A549 (cell line): ENCODE measurements around the gene ILDR1. TPM values are rescaled to one million over a fixed set of nuclear protein-coding genes. Genes with fewer than 3 reads are reported as not detected.
"Not testable (repeated sequence)": the region's sequence is repeated elsewhere in the genome, so short reads cannot be mapped to it uniquely, and the experiment has no call there.

Source experiments
- ATAC-seq, 2 experiments: fragments of 200-7000 bp in 1 of 2; fragments of >200 bp in 1 of 2; cut with Nextera tagmentation in 1 of 2; cut with Tn5 transposase in 1 of 2; 3 replicates each; pipeline versions ENCODE4 v1.8.0 to v1.9.1; 2018 to 2020; ENCODE audit warnings: mild to moderate bottlenecking in 1 of 2, moderate library complexity in 1 of 2
- CTCF ChIA-PET: fragments of 300-600 bp; sonication (Branson Sonifier 250); formaldehyde crosslinking; extraction: SDS; loops from one replicate; lab custom pipeline; 2021; ENCODE audit warnings: antibody characterized with exemption, inconsistent platforms; lab: Yijun Ruan, JAX
- POLR2A ChIA-PET: fragments of 350-600 bp; formaldehyde crosslinking; extraction: SDS; loops from one replicate; lab custom pipeline; 2021; ENCODE audit warnings: antibody characterized with exemption, inconsistent platforms; lab: Yijun Ruan, JAX
- DNase-seq, 2 experiments: peaks; one replicate each; pipeline versions ENCODE4 v3.0.0 to v3.0.0-alpha.2; 2011 to 2016; ENCODE audit warnings: low read depth in 1 of 2, low spot score in 1 of 2
- FAIRE-seq: peaks from 2 replicates; lab custom pipeline; 2011; peaks lifted over from hg19 to GRCh38; lab: Jason Lieb, UNC
- H3K27ac ChIP-seq, 2 experiments: fragments of >200 bp; sonication (Bioruptor Twin); formaldehyde crosslinking; 3 replicates each; pipeline ENCODE4 v1.5.1; 2016 to 2017
- H3K4me1 ChIP-seq: fragments of >200 bp; sonication (Bioruptor Twin); formaldehyde crosslinking; 3 replicates; pipeline ENCODE4 v1.6.1; 2016
- H3K4me2 ChIP-seq: fragments of >200 bp; sonication (Bioruptor Twin); formaldehyde crosslinking; 3 replicates; pipeline ENCODE4 v1.6.1; 2016
- H3K4me3 ChIP-seq: fragments of >200 bp; sonication (Bioruptor Twin); formaldehyde crosslinking; 3 replicates; pipeline ENCODE4 v1.5.1; 2016
- H3K9me3 ChIP-seq: fragments of >200 bp; sonication (Bioruptor Twin); formaldehyde crosslinking; 3 replicates; pipeline ENCODE4 v1.6.1; 2016
- CEBPB ChIP-seq, 2 experiments: fragments of >200 bp in 1 of 2; sonication (Bioruptor Twin) in 1 of 2; formaldehyde crosslinking in 1 of 2; IDR thresholded peaks; 2 replicates each; pipeline ENCODE4 v1.6.1; 2012 to 2016
- HOXB13 ChIP-seq: fragments of 250-450 bp; sonication (Bioruptor Pico); IDR thresholded peaks from 2 replicates; pipeline ENCODE4 v1.5.0; 2020; ENCODE audit warnings: low read depth, mild to moderate bottlenecking, moderate library complexity
- NR3C1 ChIP-seq: fragments of >200 bp; sonication (Bioruptor Twin); formaldehyde crosslinking; IDR thresholded peaks from 3 replicates; pipeline ENCODE4 v1.6.1; 2017
- TP53 ChIP-seq: fragments of 250-450 bp; sonication (Bioruptor Pico); IDR thresholded peaks from 2 replicates; pipeline ENCODE4 v1.5.0; 2021; ENCODE audit warnings: mild to moderate bottlenecking, moderate library complexity
- WGBS: methylation state at CpG from one replicate; pipeline ENCODE4 v1.1.6; 2017; ENCODE audit errors: missing lambda C conversion rate; 5-methylcytosine and 5-hydroxymethylcytosine counted together
- polyA plus RNA-seq, 4 experiments: library from polyadenylated mRNA; depleted of rRNA in 3 of 4; stranded (reverse); fragments of >200 nt; fragmentation: RNase III in 1 of 4; extraction: RNeasy Plus Mini Kit Qiagen cat#74134 plus additional on column Dnase treatment in 1 of 4; gene quantifications; 2 replicates in 3 of 4; 3 replicates in 1 of 4; pipeline ENCODE4 v1.2.3, GENCODE V29; 2011 to 2017
- small RNA-seq, 6 experiments: library from RNA; depleted of rRNA; stranded (forward); fragments of <200 nt; gene quantifications; one replicate each; pipeline ENCODE3, GENCODE V24; 2012
- TF ChIP-seq, protein P1 (sequence below): fragments of 250-450 bp; sonication (Bioruptor Pico); IDR thresholded peaks from 2 replicates; pipeline ENCODE4 v1.5.0; 2020; ENCODE audit warnings: low read depth, mild to moderate bottlenecking, moderate library complexity

The ILDR1 gene
- polyA plus RNA-seq, 2 of the 4 experiments (the other 2 are of a cell fraction) = not detected

DNA sequence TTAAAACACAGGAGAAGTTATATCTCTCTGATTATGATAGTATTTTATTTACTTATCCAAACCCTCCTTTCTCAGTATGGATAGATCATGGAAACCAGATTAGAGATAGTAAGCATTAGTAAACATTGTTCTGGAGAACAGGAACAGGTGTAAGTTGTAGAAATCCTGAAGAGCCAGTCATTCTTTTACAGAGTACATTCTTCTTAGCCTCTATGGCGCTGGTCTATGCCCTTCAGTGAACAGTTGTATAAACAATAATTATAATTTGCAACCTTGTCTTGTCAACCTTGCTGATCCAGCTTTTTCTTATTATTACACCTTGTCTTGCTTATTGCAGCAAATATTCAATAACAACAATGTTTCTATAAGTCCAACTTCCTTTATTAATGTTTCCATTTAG, 80.5 kb downstream of the ILDR1 start (continued):
- TF ChIP-seq TP53 (CRISPR knock-in tag) (no peak), CEBPB (IDR thresholded peaks at IDR 0.05) (no peak), NR3C1 (no peak), HOXB13 (CRISPR knock-in tag) (no peak)
- TF ChIP-seq, protein P1, sequence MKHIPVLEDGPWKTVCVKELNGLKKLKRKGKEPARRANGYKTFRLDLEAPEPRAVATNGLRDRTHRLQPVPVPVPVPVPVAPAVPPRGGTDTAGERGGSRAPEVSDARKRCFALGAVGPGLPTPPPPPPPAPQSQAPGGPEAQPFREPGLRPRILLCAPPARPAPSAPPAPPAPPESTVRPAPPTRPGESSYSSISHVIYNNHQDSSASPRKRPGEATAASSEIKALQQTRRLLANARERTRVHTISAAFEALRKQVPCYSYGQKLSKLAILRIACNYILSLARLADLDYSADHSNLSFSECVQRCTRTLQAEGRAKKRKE (CRISPR knock-in tag) = no peak

DNA sequence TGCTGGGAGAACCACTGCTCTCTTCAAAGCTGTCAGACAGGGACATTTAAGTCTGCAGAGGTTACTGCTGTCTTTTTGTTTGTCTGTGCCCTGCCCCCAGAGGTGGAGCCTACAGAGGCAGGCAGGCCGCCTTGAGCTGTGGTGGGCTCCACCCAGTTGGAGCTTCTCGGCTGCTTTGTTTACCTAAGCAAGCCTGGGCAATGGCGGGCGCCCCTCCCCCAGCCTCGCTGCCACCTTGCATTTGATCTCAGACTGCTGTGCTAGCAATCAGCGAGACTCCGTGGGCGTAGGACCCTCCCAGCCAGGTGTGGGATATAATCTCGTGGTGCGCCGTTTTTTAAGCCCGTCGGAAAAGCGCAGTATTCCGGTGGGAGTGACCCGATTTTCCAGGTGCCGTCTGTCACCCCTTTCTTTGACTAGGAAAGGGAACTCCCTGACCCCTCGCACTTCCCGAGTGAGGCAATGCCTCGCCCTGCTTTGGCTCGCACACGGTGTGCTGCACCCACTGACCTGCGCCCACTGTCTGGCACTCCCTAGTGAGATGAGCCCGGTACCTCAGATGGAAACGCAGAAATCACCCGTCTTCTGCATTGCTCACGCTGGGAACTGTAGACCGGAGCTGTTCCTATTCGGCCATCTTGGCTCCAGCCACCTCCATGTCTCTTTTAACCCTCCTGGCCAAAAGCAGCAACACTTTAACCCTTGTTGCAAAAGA, 83.7 kb downstream of the ILDR1 start:
- 87% methylated on average over 28 of the region's 29 CpGs for WGBS
- FAIRE-seq, POLR2A ChIA-PET, DNase-seq, H3K9me3 ChIP-seq, H3K27ac ChIP-seq, CTCF ChIA-PET, ATAC-seq, H3K4me2 ChIP-seq, H3K4me3 ChIP-seq, H3K4me1 ChIP-seq: not testable (repeated sequence)

Small RNA genes within 50 kb of the gene (small RNA-seq; reads per million reads assigned to genes)
- 0 reads per million in 6 experiments for gene RF00019

Other genes starting within 250 kb of the ILDR1 start
- 28.2 and 34.3 TPM in 2 replicates for gene IQCB1, start 187.2 kb downstream of the ILDR1 start, polyA plus RNA-seq (2011; rRNA removed)
- gene IQCB1, start 187.2 kb downstream of the ILDR1 start, polyA plus RNA-seq (2017; fragmentation: RNase III; extraction: RNeasy Plus Mini Kit Qiagen cat#74134 plus additional on column Dnase treatment) = 19.8 to 22.9 TPM (median 22.1 TPM) in 3 replicates
- gene EAF2, start 187.0 kb downstream of the ILDR1 start, polyA plus RNA-seq (2011; rRNA removed) = 6.1 and 7.4 TPM in 2 replicates
- gene EAF2, start 187.0 kb downstream of the ILDR1 start, polyA plus RNA-seq (2017; fragmentation: RNase III; extraction: RNeasy Plus Mini Kit Qiagen cat#74134 plus additional on column Dnase treatment) = 3.6 to 4.3 TPM (median 4.1 TPM) in 3 replicates
- gene SLC15A2, start 127.8 kb downstream of the ILDR1 start, polyA plus RNA-seq (2011; rRNA removed) = 0.63 and 0.75 TPM in 2 replicates
- gene SLC15A2, start 127.8 kb downstream of the ILDR1 start, polyA plus RNA-seq (2017; fragmentation: RNase III; extraction: RNeasy Plus Mini Kit Qiagen cat#74134 plus additional on column Dnase treatment) = 0.09 to 0.42 TPM (median 0.18 TPM) in 3 replicates
- gene CD86, start 33.1 kb upstream of the ILDR1 start, polyA plus RNA-seq (2011; rRNA removed) = 0.12 TPM in 1 of 2 replicates, not detected in the other
- not detected in 3 replicates for gene CD86, start 33.1 kb upstream of the ILDR1 start, polyA plus RNA-seq (2017; fragmentation: RNase III; extraction: RNeasy Plus Mini Kit Qiagen cat#74134 plus additional on column Dnase treatment)
- not detected in 2 replicates for gene CASR, start 161.4 kb upstream of the ILDR1 start, polyA plus RNA-seq (2011; rRNA removed)
- not detected in 3 replicates for gene CASR, start 161.4 kb upstream of the ILDR1 start, polyA plus RNA-seq (2017; fragmentation: RNase III; extraction: RNeasy Plus Mini Kit Qiagen cat#74134 plus additional on column Dnase treatment)